A549 (cell line): ENCODE measurements around the gene APRT. TPM values are rescaled to one million over a fixed set of nuclear protein-coding genes. Genes with fewer than 3 reads are reported as not detected.

Experiments
- ATAC-seq, 2 experiments: fragments of 200-7000 bp in 1 of 2; fragments of >200 bp in 1 of 2; cut with Nextera tagmentation in 1 of 2; cut with Tn5 transposase in 1 of 2; 3 replicates each; pipeline versions ENCODE4 v1.8.0 to v1.9.1; 2018 to 2020; ENCODE audit warnings: mild to moderate bottlenecking in 1 of 2, moderate library complexity in 1 of 2
- CTCF ChIA-PET: fragments of 300-600 bp; sonication (Branson Sonifier 250); formaldehyde crosslinking; extraction: SDS; loops from one replicate; lab custom pipeline; 2021; ENCODE audit warnings: antibody characterized with exemption, inconsistent platforms; lab: Yijun Ruan, JAX
- POLR2A ChIA-PET: fragments of 350-600 bp; formaldehyde crosslinking; extraction: SDS; loops from one replicate; lab custom pipeline; 2021; ENCODE audit warnings: antibody characterized with exemption, inconsistent platforms; lab: Yijun Ruan, JAX
- DNase-seq, 2 experiments: peaks; one replicate each; pipeline versions ENCODE4 v3.0.0 to v3.0.0-alpha.2; 2011 to 2016; ENCODE audit warnings: low read depth in 1 of 2, low spot score in 1 of 2
- FAIRE-seq: peaks from 2 replicates; lab custom pipeline; 2011; peaks lifted over from hg19 to GRCh38; lab: Jason Lieb, UNC
- H3K27ac ChIP-seq, 2 experiments: fragments of >200 bp; sonication (Bioruptor Twin); formaldehyde crosslinking; 3 replicates each; pipeline ENCODE4 v1.5.1; 2016 to 2017
- H3K4me1 ChIP-seq: fragments of >200 bp; sonication (Bioruptor Twin); formaldehyde crosslinking; 3 replicates; pipeline ENCODE4 v1.6.1; 2016
- H3K4me2 ChIP-seq: fragments of >200 bp; sonication (Bioruptor Twin); formaldehyde crosslinking; 3 replicates; pipeline ENCODE4 v1.6.1; 2016
- H3K4me3 ChIP-seq: fragments of >200 bp; sonication (Bioruptor Twin); formaldehyde crosslinking; 3 replicates; pipeline ENCODE4 v1.5.1; 2016
- H3K9me3 ChIP-seq: fragments of >200 bp; sonication (Bioruptor Twin); formaldehyde crosslinking; 3 replicates; pipeline ENCODE4 v1.6.1; 2016
- CBX2 ChIP-seq: fragments of 200-600 bp; sonication (generic); IDR thresholded peaks from 2 replicates; pipeline ENCODE4 v1.6.1; 2016; ENCODE audit warnings: low read depth, mild to moderate bottlenecking, borderline replicate concordance
- CBX8 ChIP-seq: fragments of 200-600 bp; sonication (generic); IDR thresholded peaks from 2 replicates; pipeline ENCODE4 v1.6.1; 2016
- CEBPB ChIP-seq, 2 experiments: fragments of >200 bp in 1 of 2; sonication (Bioruptor Twin) in 1 of 2; formaldehyde crosslinking in 1 of 2; IDR thresholded peaks; 2 replicates each; pipeline ENCODE4 v1.6.1; 2012 to 2016
- CHD2 ChIP-seq: fragments of 150-350 bp; IDR thresholded peaks from 2 replicates; pipeline ENCODE4 v1.6.1; 2014; ENCODE audit warnings: low read length; ENCODE audit not compliant: partially characterized antibody
- HMGXB4 ChIP-seq: fragments of 250-450 bp; sonication (Bioruptor Pico); IDR thresholded peaks from 2 replicates; pipeline ENCODE4 v1.5.0; 2021; ENCODE audit warnings: mild to moderate bottlenecking, moderate library complexity, borderline replicate concordance
- HOXA7 ChIP-seq: fragments of 250-450 bp; sonication (Bioruptor Pico); IDR thresholded peaks from 2 replicates; pipeline ENCODE4 v1.5.0; 2020; ENCODE audit warnings: mild to moderate bottlenecking, moderate library complexity
- KDM5A ChIP-seq: fragments of 200-600 bp; sonication (generic); IDR thresholded peaks from 2 replicates; pipeline ENCODE4 v1.6.1; 2016; ENCODE audit warnings: antibody characterized with exemption, mild to moderate bottlenecking
- NFE2L2 ChIP-seq: fragments of 150-350 bp; conservative IDR thresholded peaks from 2 replicates; pipeline ENCODE4 v1.6.1; 2014; ENCODE audit warnings: low read length
- RARB ChIP-seq: fragments of 250-450 bp; sonication (Bioruptor Pico); IDR thresholded peaks from 2 replicates; pipeline ENCODE4 v1.8.0; 2021; ENCODE audit warnings: mild to moderate bottlenecking, moderate library complexity
- RCOR1 ChIP-seq: fragments of 150-350 bp; IDR thresholded peaks from 2 replicates; pipeline ENCODE4 v1.6.1; 2014; ENCODE audit warnings: antibody characterized with exemption, low read length, low read depth
- RFX5 ChIP-seq: fragments of 450-650 bp; IDR thresholded peaks from 2 replicates; pipeline ENCODE4 v1.7.1; 2014; ENCODE audit warnings: antibody characterized with exemption, mild to moderate bottlenecking, moderate library complexity
- SREBF2 ChIP-seq: fragments of 450-650 bp; IDR thresholded peaks from 2 replicates; pipeline ENCODE4 v1.6.1; 2014; ENCODE audit warnings: mild to moderate bottlenecking, moderate library complexity
- TP53 ChIP-seq: fragments of 250-450 bp; sonication (Bioruptor Pico); IDR thresholded peaks from 2 replicates; pipeline ENCODE4 v1.5.0; 2021; ENCODE audit warnings: mild to moderate bottlenecking, moderate library complexity
- ZFP36 ChIP-seq: fragments of 450-650 bp; IDR thresholded peaks from 2 replicates; pipeline ENCODE4 v1.6.1; 2014; ENCODE audit warnings: borderline replicate concordance; ENCODE audit not compliant: partially characterized antibody
- ZSCAN20 ChIP-seq: fragments of 250-450 bp; sonication (Bioruptor Pico); IDR thresholded peaks from 2 replicates; pipeline ENCODE4 v1.8.0; 2022; ENCODE audit warnings: mild to moderate bottlenecking, moderate library complexity
- WGBS: methylation state at CpG from one replicate; pipeline ENCODE4 v1.1.6; 2017; ENCODE audit errors: missing lambda C conversion rate; 5-methylcytosine and 5-hydroxymethylcytosine counted together
- polyA plus RNA-seq, 4 experiments: library from polyadenylated mRNA; depleted of rRNA in 3 of 4; stranded (reverse); fragments of >200 nt; fragmentation: RNase III in 1 of 4; extraction: RNeasy Plus Mini Kit Qiagen cat#74134 plus additional on column Dnase treatment in 1 of 4; gene quantifications; 2 replicates in 3 of 4; 3 replicates in 1 of 4; pipeline ENCODE4 v1.2.3, GENCODE V29; 2011 to 2017
- TF ChIP-seq, protein P1 (sequence below): IDR thresholded peaks from 2 replicates; pipeline ENCODE4 v1.6.1; 2012; ENCODE audit warnings: low read depth, borderline replicate concordance
- TF ChIP-seq, protein P2 (sequence below): fragments of >200 bp; sonication (Bioruptor Twin); formaldehyde crosslinking; IDR thresholded peaks from 3 replicates; pipeline ENCODE4 v1.5.1; 2016
- TF ChIP-seq, protein P3 (sequence below): IDR thresholded peaks from 2 replicates; pipeline ENCODE4 v1.6.1; 2012
- TF ChIP-seq, protein P4 (sequence below): fragments of 200-600 bp; sonication (generic); IDR thresholded peaks from 2 replicates; pipeline ENCODE4 v1.6.1; 2016; ENCODE audit warnings: antibody characterized with exemption, mild to moderate bottlenecking, moderate library complexity

APRT gene
- polyA plus RNA-seq, 2 of the 4 experiments (the other 2 are of a cell fraction) = 115 to 258 TPM

DNA sequence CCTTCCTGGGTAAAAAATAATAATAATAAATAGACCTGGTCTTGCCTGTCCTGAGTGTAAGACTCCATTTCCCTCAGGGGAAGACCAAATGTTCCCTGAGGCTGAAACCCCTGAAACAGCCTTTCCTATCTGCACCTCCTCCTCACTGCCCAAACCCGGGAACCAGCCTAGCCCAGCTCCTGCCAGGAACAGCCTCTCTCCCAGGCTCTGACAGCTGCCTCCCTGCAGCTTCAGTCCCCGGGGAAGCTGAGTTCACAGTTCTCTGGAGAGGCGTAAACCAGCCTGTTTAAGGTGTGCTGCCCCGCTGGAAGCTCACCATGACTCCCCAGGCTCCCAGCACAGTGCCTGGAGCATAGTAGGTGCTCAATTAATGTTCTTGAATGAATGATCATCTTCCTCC is 15.4 kb downstream of the APRT start:
- H3K9me3 ChIP-seq = no peaks in the 10 kb centered on the region
- H3K4me1 ChIP-seq = no peaks in the 10 kb centered on the region
- no peak overlapping the region for H3K27ac ChIP-seq
- POLR2A ChIA-PET = interaction anchor here (1.1 kb wide), 1 partner anchor 14 kb away, joined by 3 read pairs; no protein-coding TSS in a partner anchor
- DNase-seq = no peak
- no peak overlapping the region for H3K4me3 ChIP-seq
- no peak for ATAC-seq
- 50% methylated on average over 3 of the region's 4 CpGs for WGBS
- no peak overlapping the region for H3K4me2 ChIP-seq
- TF ChIP-seq CBX8 (no peak), RCOR1 (no peak)
- TF ChIP-seq, protein P1, sequence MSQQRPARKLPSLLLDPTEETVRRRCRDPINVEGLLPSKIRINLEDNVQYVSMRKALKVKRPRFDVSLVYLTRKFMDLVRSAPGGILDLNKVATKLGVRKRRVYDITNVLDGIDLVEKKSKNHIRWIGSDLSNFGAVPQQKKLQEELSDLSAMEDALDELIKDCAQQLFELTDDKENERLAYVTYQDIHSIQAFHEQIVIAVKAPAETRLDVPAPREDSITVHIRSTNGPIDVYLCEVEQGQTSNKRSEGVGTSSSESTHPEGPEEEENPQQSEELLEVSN = no peak
- TF ChIP-seq, protein P2, sequence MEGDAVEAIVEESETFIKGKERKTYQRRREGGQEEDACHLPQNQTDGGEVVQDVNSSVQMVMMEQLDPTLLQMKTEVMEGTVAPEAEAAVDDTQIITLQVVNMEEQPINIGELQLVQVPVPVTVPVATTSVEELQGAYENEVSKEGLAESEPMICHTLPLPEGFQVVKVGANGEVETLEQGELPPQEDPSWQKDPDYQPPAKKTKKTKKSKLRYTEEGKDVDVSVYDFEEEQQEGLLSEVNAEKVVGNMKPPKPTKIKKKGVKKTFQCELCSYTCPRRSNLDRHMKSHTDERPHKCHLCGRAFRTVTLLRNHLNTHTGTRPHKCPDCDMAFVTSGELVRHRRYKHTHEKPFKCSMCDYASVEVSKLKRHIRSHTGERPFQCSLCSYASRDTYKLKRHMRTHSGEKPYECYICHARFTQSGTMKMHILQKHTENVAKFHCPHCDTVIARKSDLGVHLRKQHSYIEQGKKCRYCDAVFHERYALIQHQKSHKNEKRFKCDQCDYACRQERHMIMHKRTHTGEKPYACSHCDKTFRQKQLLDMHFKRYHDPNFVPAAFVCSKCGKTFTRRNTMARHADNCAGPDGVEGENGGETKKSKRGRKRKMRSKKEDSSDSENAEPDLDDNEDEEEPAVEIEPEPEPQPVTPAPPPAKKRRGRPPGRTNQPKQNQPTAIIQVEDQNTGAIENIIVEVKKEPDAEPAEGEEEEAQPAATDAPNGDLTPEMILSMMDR = no peak
- TF ChIP-seq, all 56 proteins: peak for 0
- CTCF ChIA-PET = interaction anchor here (0.6 to 6.2 kb wide), 5 partner anchors 10 to 379 kb away, joined by 3 to 41 read pairs (median 5); partner anchors contain the start of gene PIEZO1
- no peak for FAIRE-seq

GRCh38 chr16:88793251-88793954 is 18.3 kb downstream of the APRT start:
- Histone ChIP-seq H3K9me3 (no peaks in the 10 kb centered on the region), H3K4me3 (no peak overlapping the region), H3K4me2 (no peak overlapping the region), H3K4me1 (no peaks in the 10 kb centered on the region), H3K27ac (no peak overlapping the region)
- ATAC-seq (0 out of 6 replicates have a peak, but pooled peaks of 1 of the 2 experiments have one; percentile 6), DNase-seq (no peak), FAIRE-seq (no peak)
- 85% methylated on average over 32 of the region's 35 CpGs for WGBS
- TF ChIP-seq HOXA7 (CRISPR knock-in tag) (no peak), SREBF2 (no peak), CHD2 (no peak)
- ChIA-PET POLR2A (no interaction called here), CTCF (interaction anchor here (1.1 to 2.3 kb wide), 3 partner anchors 9 to 19 kb away, joined by 4 to 10 read pairs (median 9); partner anchors contain the start of gene PIEZO1)

GRCh38 chr16:88792668-88793250 is 19.0 kb downstream of the APRT start:
- no peak for FAIRE-seq
- DNase-seq = no peak
- H3K4me2 ChIP-seq = no peak overlapping the region
- TF ChIP-seq CBX8 = no peak
- no peak for TF ChIP-seq ZSCAN20 (CRISPR knock-in tag)
- TF ChIP-seq CEBPB (IDR thresholded peaks at IDR 0.05) = no peak
- TF ChIP-seq CBX2 = no peak
- TF ChIP-seq ZFP36 = no peak
- TF ChIP-seq, protein P3, sequence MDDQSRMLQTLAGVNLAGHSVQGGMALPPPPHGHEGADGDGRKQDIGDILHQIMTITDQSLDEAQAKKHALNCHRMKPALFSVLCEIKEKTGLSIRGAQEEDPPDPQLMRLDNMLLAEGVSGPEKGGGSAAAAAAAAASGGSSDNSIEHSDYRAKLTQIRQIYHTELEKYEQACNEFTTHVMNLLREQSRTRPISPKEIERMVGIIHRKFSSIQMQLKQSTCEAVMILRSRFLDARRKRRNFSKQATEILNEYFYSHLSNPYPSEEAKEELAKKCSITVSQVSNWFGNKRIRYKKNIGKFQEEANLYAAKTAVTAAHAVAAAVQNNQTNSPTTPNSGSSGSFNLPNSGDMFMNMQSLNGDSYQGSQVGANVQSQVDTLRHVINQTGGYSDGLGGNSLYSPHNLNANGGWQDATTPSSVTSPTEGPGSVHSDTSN = no peak
- TF ChIP-seq RCOR1 = no peak
- TF ChIP-seq RFX5 = no peak
- TF ChIP-seq, all 56 proteins: peak for 0
- no peaks in the 10 kb centered on the region for H3K4me1 ChIP-seq
- H3K27ac ChIP-seq = no peak overlapping the region
- 59% methylated on average over 7 of the region's 12 CpGs for WGBS
- H3K4me3 ChIP-seq = no peak overlapping the region
- no peaks in the 10 kb centered on the region for H3K9me3 ChIP-seq
- POLR2A ChIA-PET = no interaction called here
- CTCF ChIA-PET = interaction anchor here (1.1 to 2.3 kb wide), 3 partner anchors 8 to 20 kb away, joined by 4 to 10 read pairs (median 9); partner anchors contain the start of gene PIEZO1
- peak; percentile 17 to 44; a peak in 3 of 6 replicates for ATAC-seq

GRCh38 chr16:88792078-88792550 is 19.6 kb downstream of the APRT start:
- CTCF ChIA-PET = interaction anchor here (2.3 kb wide), 1 partner anchor 10 kb away, joined by 10 read pairs; no protein-coding TSS in a partner anchor
- no peak for TF ChIP-seq SREBF2
- TF ChIP-seq, protein P4, sequence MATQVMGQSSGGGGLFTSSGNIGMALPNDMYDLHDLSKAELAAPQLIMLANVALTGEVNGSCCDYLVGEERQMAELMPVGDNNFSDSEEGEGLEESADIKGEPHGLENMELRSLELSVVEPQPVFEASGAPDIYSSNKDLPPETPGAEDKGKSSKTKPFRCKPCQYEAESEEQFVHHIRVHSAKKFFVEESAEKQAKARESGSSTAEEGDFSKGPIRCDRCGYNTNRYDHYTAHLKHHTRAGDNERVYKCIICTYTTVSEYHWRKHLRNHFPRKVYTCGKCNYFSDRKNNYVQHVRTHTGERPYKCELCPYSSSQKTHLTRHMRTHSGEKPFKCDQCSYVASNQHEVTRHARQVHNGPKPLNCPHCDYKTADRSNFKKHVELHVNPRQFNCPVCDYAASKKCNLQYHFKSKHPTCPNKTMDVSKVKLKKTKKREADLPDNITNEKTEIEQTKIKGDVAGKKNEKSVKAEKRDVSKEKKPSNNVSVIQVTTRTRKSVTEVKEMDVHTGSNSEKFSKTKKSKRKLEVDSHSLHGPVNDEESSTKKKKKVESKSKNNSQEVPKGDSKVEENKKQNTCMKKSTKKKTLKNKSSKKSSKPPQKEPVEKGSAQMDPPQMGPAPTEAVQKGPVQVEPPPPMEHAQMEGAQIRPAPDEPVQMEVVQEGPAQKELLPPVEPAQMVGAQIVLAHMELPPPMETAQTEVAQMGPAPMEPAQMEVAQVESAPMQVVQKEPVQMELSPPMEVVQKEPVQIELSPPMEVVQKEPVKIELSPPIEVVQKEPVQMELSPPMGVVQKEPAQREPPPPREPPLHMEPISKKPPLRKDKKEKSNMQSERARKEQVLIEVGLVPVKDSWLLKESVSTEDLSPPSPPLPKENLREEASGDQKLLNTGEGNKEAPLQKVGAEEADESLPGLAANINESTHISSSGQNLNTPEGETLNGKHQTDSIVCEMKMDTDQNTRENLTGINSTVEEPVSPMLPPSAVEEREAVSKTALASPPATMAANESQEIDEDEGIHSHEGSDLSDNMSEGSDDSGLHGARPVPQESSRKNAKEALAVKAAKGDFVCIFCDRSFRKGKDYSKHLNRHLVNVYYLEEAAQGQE = no peak
- TF ChIP-seq HMGXB4 (CRISPR knock-in tag) = no peak
- TF ChIP-seq NFE2L2 = no peak
- no peak for TF ChIP-seq KDM5A
- no peak for TF ChIP-seq RARB (CRISPR knock-in tag)
- TF ChIP-seq TP53 (CRISPR knock-in tag) = no peak

More at GRCh38 chr16:88792078-88792550, 19.6 kb downstream of the APRT start:
- no peak for DNase-seq
- H3K27ac ChIP-seq = no peak overlapping the region
- H3K9me3 ChIP-seq = no peaks in the 10 kb centered on the region
- no peak for FAIRE-seq
- no peak overlapping the region for H3K4me3 ChIP-seq
- no peak overlapping the region for H3K4me2 ChIP-seq
- POLR2A ChIA-PET = no interaction called here
- WGBS = 69% methylated on average over 12 of the region's 13 CpGs
- H3K4me1 ChIP-seq = no peaks in the 10 kb centered on the region
- ATAC-seq = peak; percentile 36 to 45; a peak in 3 of 6 replicates
